K562 (cell line): Measurements from ENCODE around the gene LAMB2. TPM values are rescaled to one million over a fixed set of nuclear protein-coding genes. Genes with fewer than 3 reads are reported as not detected.

Experiments
- ATF1 ChIP-seq, 2 experiments: fragments of 450-650 bp in 1 of 2; IDR thresholded peaks; 2 replicates each; pipeline ENCODE4 v1.6.1; 2016; ENCODE audit warnings: missing compliant biosample characterization in 1 of 2, missing genetic modification characterization in 1 of 2
- BACH1 ChIP-seq: fragments of 200-800 bp; sonication (Bioruptor generic); IDR thresholded peaks from 2 replicates; pipeline ENCODE4 v1.6.1; 2016; ENCODE audit warnings: missing genetic modification characterization, missing compliant biosample characterization
- C11orf30 ChIP-seq: fragments of 450-650 bp; IDR thresholded peaks from 2 replicates; pipeline ENCODE4 v1.6.1; 2016; ENCODE audit warnings: low read depth, mild to moderate bottlenecking
- CREB1 ChIP-seq, 2 experiments: sonication (generic) in 1 of 2; formaldehyde crosslinking in 1 of 2; IDR thresholded peaks; 2 replicates each; pipeline versions ENCODE4 v1.6.1 to v1.8.0; 2012 to 2022; ENCODE audit warnings: inconsistent platforms in 1 of 2, mild to moderate bottlenecking in 1 of 2, missing genetic modification reagents in 1 of 2, moderate library complexity in 1 of 2
- CXXC5 ChIP-seq: fragments of 250-450 bp; sonication (Bioruptor Pico); IDR thresholded peaks from 2 replicates; pipeline ENCODE4 v1.8.0; 2022; ENCODE audit warnings: inconsistent platforms, mild to moderate bottlenecking, moderate library complexity
- GABPA ChIP-seq: fragments of 200-800 bp; sonication (Bioruptor generic); conservative IDR thresholded peaks from 2 replicates; pipeline ENCODE4 v1.6.1; 2016; ENCODE audit warnings: low read depth, missing genetic modification characterization, missing compliant biosample characterization
- HCFC1 ChIP-seq: IDR thresholded peaks from 2 replicates; pipeline ENCODE4 v1.6.1; 2012; ENCODE audit warnings: low read depth, low read length, improper control_type of control experiment
- HLTF ChIP-seq: fragments of 450-650 bp; IDR thresholded peaks from 2 replicates; pipeline ENCODE4 v1.6.1; 2016
- HMGN3 ChIP-seq: IDR thresholded peaks from 2 replicates; pipeline ENCODE4 v1.6.1; 2011; ENCODE audit warnings: borderline replicate concordance, low read depth, mild to moderate bottlenecking, mixed read lengths, low read length; ENCODE audit not compliant: insufficient read length; ENCODE audit errors: extremely low read depth
- HNRNPLL ChIP-seq: fragments of 200-400 bp; formaldehyde crosslinking; IDR thresholded peaks from 2 replicates; pipeline ENCODE4 v1.6.1; 2017; ENCODE audit warnings: low read length, low read depth, mild to moderate bottlenecking; ENCODE audit not compliant: poor library complexity, severe bottlenecking
- L3MBTL2 ChIP-seq: fragments of 450-650 bp; IDR thresholded peaks from 2 replicates; pipeline ENCODE4 v1.6.1; 2016; ENCODE audit warnings: mild to moderate bottlenecking, moderate library complexity
- NR2C2 ChIP-seq, 2 experiments: fragments of 200-800 bp in 1 of 2; sonication (Bioruptor generic) in 1 of 2; sonication (generic) in 1 of 2; formaldehyde crosslinking in 1 of 2; IDR thresholded peaks; 2 replicates each; pipeline versions ENCODE4 v1.6.1 to v1.8.0; 2016 to 2022; ENCODE audit warnings: mild to moderate bottlenecking in 1 of 2, missing compliant biosample characterization in 1 of 2, missing genetic modification characterization in 1 of 2, missing genetic modification reagents in 1 of 2
- STAG1 ChIP-seq: sonication (generic); formaldehyde crosslinking; IDR thresholded peaks from 2 replicates; pipeline ENCODE4 v1.5.0; 2020; ENCODE audit warnings: missing genetic modification reagents, borderline replicate concordance
- SUPT5H ChIP-seq: fragments of 450-650 bp; IDR thresholded peaks from 2 replicates; pipeline ENCODE4 v1.6.1; 2016
- TFAP4 ChIP-seq: sonication (generic); formaldehyde crosslinking; IDR thresholded peaks from 2 replicates; pipeline ENCODE4 v1.8.0; 2022; ENCODE audit warnings: missing genetic modification reagents, mild to moderate bottlenecking, moderate library complexity, borderline replicate concordance
- TRIM24 ChIP-seq, 2 experiments: fragments of 450-650 bp; IDR thresholded peaks; 2 replicates each; pipeline ENCODE4 v1.6.1; 2016
- ZBTB11 ChIP-seq, 3 experiments: fragments of 200-800 bp in 1 of 3; fragments of 250-450 bp in 1 of 3; fragments of 450-650 bp in 1 of 3; sonication (Bioruptor Pico) in 1 of 3; sonication (Bioruptor generic) in 1 of 3; formaldehyde crosslinking in 1 of 3; IDR thresholded peaks; 2 replicates each; pipeline versions ENCODE4 v1.6.1 to v1.8.0; 2016 to 2022; ENCODE audit warnings: mild to moderate bottlenecking in 2 of 3, missing genetic modification characterization in 2 of 3, missing compliant biosample characterization in 1 of 3, moderate library complexity in 1 of 3
- ZNF232 ChIP-seq: sonication (generic); formaldehyde crosslinking; IDR thresholded peaks from 2 replicates; pipeline ENCODE4 v1.8.0; 2022; ENCODE audit warnings: mild to moderate bottlenecking, missing genetic modification reagents
- ZNF830 ChIP-seq: fragments of 250-450 bp; sonication (Bioruptor Pico); IDR thresholded peaks from 2 replicates; pipeline ENCODE4 v1.5.0; 2021; ENCODE audit warnings: mild to moderate bottlenecking
- polyA plus RNA-seq, 8 experiments: library from polyadenylated mRNA; depleted of rRNA in 4 of 8; stranded (reverse) in 5 of 8; unstranded in 3 of 8; fragments of >200 nt; fragmentation: Nextera tagmentation in 2 of 8; fragmentation: Illumina TruSeq in 1 of 8; extraction: Ambion mirVana in 2 of 8; extraction: Trizol in 1 of 8; gene quantifications; 2 replicates each; pipeline versions ENCODE4 v1.2.1 to v1.2.3, GENCODE V29; 2011 to 2014; ENCODE audit warnings: inconsistent platforms in 1 of 8, missing spikeins in 1 of 8
- total RNA-seq, 7 experiments: library from RNA; depleted of rRNA in 6 of 7; stranded (reverse); fragments of >200 nt in 6 of 7; fragmentation: Illumina TruSeq in 2 of 7; extraction: Trizol in 2 of 7; gene quantifications; 2 replicates each; pipeline versions ENCODE4 v1.2.1 to v1.2.3, GENCODE V29; 2011 to 2021; ENCODE audit warnings: low replicate concordance in 1 of 7
- TF ChIP-seq, protein P1 (sequence below), 2 experiments: fragments of 200-800 bp in 1 of 2; sonication (Bioruptor generic) in 1 of 2; sonication (generic) in 1 of 2; formaldehyde crosslinking in 1 of 2; IDR thresholded peaks in 1 of 2; conservative IDR thresholded peaks in 1 of 2; 2 replicates each; pipeline versions ENCODE4 v1.5.0 to v1.6.1; 2016 to 2020; ENCODE audit warnings: missing compliant biosample characterization in 1 of 2, missing genetic modification characterization in 1 of 2, missing genetic modification reagents in 1 of 2

LAMB2 gene
- total and polyA plus RNA-seq, 9 of the 15 experiments (the other 6 are each of a cell fraction or from before 2014, with no cell fraction given) = 1.4 to 26.0 (median 16.2) TPM

- 0 out of 4 replicates have a peak, but pooled peaks of 1 of the 2 experiments have one; percentile 25 for TF ChIP-seq TRIM24 (IDR thresholded peaks at IDR 0.05)
- peak; percentile 63; the same call in 1 of the 2 replicates for TF ChIP-seq TFAP4 (CRISPR knock-in tag)
- no peak for TF ChIP-seq ZNF830
- TF ChIP-seq STAG1 (CRISPR knock-in tag) = peak; percentile 25; the same call in 1 of the 2 replicates
- peak in 2 of 3 experiments; percentile 61 to 94; a peak in 4 of 6 replicates for TF ChIP-seq ZBTB11 (CRISPR knock-in tag; IDR thresholded peaks at IDR 0.05)
- peak; percentile 69 for TF ChIP-seq CREB1 (IDR thresholded peaks at IDR 0.05)
- peak; percentile 88 for TF ChIP-seq CREB1 (CRISPR knock-in tag; IDR thresholded peaks at IDR 0.05)
- TF ChIP-seq ATF1 (CRISPR knock-in tag; IDR thresholded peaks at IDR 0.05) = no peak
- TF ChIP-seq ATF1 (tag; IDR thresholded peaks at IDR 0.05) = peak; percentile 87
- peak; percentile 75 for TF ChIP-seq C11orf30
- TF ChIP-seq BACH1 (tag) = no peak
- peak; percentile 43 for TF ChIP-seq HNRNPLL
- peak; percentile 97 for TF ChIP-seq GABPA (tag)
- 0 out of 2 replicates have a peak, but pooled peaks have one; percentile 30 for TF ChIP-seq HLTF
- peak; percentile 36; the same call in 1 of the 2 replicates for TF ChIP-seq ZNF232 (CRISPR knock-in tag)
- peak; percentile 79 for TF ChIP-seq HMGN3
- TF ChIP-seq, protein P1, sequence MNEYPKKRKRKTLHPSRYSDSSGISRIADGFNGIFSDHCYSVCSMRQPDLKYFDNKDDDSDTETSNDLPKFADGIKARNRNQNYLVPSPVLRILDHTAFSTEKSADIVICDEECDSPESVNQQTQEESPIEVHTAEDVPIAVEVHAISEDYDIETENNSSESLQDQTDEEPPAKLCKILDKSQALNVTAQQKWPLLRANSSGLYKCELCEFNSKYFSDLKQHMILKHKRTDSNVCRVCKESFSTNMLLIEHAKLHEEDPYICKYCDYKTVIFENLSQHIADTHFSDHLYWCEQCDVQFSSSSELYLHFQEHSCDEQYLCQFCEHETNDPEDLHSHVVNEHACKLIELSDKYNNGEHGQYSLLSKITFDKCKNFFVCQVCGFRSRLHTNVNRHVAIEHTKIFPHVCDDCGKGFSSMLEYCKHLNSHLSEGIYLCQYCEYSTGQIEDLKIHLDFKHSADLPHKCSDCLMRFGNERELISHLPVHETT (CRISPR knock-in tag; conservative IDR thresholded peaks at IDR 0.05 in 1 of 2, IDR thresholded peaks at IDR 0.05 in 1 of 2) = peak; percentile 54 to 100; a peak in 2 of 4 replicates
- peak; percentile 24; the same call in 1 of the 2 replicates for TF ChIP-seq L3MBTL2
- TF ChIP-seq HCFC1 = peak; percentile 69
- no peak for TF ChIP-seq NR2C2 (CRISPR knock-in tag; IDR thresholded peaks at IDR 0.05)
- TF ChIP-seq NR2C2 (tag; IDR thresholded peaks at IDR 0.05) = peak; percentile 92
- TF ChIP-seq CXXC5 (CRISPR knock-in tag) = peak; percentile 69
- peak; percentile 83 for TF ChIP-seq SUPT5H
These were observed 12.3 kb downstream of the LAMB2 start, which contains the start of gene USP19 (continued) for GRCh38 chr3:49120438-49121131.
